C4-2B (cell line): ENCODE results near the gene NOC2L.

ENCODE experiments used
- H3K27ac ChIP-seq: fragments of 450-650 bp; 2 replicates; pipeline ENCODE4 v1.5.1; 2017
- ZFX ChIP-seq: fragments of 450-650 bp; IDR thresholded peaks from 2 replicates; pipeline ENCODE4 v1.6.1; 2017
- TF ChIP-seq, protein P1 (sequence below): fragments of 450-650 bp; conservative IDR thresholded peaks from 2 replicates; pipeline ENCODE4 v1.5.1; 2017; ENCODE audit warnings: mild to moderate bottlenecking

The NOC2L gene

DNA sequence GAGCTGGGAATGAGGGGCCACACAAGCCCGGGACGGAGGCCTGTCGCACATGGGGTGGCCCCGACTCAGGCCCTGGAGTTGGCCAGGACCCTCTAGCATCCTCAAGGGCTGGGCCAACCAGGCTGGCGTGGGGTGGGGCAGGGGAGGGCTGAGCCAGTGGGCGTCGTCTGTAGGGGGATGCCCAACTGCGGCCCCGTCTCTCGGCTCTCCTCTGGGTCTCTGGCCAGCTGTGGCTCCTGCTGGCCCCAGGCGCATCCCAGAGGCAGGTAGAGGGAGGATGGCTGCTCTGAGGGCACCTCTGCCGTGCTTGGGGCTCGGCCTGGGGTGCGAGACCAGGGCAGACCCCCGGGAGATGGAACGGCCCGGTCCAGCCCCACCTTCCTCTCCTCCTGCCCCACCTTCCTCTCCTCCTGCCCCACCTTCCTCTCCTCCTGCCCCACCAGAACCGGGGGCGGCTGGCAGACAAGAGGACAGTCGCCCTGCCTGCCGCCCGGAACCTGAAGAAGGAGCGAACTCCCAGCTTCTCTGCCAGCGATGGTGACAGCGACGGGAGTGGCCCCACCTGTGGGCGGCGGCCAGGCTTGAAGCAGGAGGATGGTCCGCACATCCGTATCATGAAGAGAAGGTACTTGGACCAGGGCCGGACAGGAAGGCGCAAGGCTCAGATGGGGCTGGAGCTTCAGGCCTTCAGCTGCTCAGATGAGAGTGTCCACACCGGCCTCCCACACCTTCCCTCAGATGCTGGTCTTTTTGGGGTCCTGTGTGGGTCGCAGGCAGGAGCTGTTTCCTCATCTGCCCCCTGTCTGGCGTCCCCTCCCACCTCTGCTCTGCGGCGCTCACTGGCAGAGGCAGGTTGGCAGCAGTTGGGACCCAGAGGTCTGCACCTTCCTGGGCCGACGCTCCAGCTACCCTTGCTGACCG is 29.1 kb downstream of the NOC2L start:
- H3K27ac ChIP-seq = no peak overlapping the region
- no peak for TF ChIP-seq ZFX
- TF ChIP-seq, protein P1, sequence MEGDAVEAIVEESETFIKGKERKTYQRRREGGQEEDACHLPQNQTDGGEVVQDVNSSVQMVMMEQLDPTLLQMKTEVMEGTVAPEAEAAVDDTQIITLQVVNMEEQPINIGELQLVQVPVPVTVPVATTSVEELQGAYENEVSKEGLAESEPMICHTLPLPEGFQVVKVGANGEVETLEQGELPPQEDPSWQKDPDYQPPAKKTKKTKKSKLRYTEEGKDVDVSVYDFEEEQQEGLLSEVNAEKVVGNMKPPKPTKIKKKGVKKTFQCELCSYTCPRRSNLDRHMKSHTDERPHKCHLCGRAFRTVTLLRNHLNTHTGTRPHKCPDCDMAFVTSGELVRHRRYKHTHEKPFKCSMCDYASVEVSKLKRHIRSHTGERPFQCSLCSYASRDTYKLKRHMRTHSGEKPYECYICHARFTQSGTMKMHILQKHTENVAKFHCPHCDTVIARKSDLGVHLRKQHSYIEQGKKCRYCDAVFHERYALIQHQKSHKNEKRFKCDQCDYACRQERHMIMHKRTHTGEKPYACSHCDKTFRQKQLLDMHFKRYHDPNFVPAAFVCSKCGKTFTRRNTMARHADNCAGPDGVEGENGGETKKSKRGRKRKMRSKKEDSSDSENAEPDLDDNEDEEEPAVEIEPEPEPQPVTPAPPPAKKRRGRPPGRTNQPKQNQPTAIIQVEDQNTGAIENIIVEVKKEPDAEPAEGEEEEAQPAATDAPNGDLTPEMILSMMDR = no peak

DNA sequence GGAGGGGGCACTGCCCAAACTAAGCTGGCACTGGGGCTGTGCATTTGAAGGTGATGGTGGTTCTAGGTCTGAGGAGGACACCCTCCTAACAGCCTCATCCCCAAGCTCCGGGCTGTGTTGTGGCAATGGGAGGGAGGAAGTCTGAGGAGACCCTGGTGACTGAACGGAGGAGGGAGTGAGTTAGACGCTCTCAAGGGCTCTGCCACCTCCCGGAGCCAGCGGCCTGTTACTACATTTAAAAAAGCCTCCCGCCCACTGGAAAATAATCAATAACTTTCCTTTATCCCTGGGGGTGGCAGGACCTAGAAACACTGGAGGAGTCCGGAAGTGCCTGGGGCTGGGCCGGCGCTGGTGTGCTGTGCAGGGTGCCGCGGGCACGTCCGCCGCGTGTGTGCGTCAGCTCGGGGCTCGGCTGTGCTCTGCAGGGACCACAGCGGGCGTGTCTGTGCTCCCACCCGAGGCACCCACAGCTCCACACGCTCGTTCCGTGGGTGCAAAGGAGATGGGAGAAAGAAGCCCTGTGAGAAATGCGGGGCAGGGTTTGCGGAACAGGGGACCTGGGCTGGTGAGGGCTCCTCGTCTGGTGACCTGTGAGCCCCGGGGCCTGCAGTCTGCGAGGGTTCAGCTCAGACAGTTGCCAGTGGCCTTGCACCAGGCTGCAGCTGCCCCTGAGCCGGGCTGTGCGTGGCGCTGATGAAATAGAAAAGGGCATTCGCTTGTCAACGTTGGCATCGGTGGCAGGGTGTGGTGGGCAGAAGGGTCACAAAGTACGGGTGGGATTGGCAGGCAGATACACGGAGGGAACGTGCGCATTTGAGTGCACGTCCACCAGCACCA is 30.0 kb downstream of the NOC2L start:
- TF ChIP-seq ZFX = no peak
- TF ChIP-seq, protein P1 = no peak
- no peak overlapping the region for H3K27ac ChIP-seq

DNA sequence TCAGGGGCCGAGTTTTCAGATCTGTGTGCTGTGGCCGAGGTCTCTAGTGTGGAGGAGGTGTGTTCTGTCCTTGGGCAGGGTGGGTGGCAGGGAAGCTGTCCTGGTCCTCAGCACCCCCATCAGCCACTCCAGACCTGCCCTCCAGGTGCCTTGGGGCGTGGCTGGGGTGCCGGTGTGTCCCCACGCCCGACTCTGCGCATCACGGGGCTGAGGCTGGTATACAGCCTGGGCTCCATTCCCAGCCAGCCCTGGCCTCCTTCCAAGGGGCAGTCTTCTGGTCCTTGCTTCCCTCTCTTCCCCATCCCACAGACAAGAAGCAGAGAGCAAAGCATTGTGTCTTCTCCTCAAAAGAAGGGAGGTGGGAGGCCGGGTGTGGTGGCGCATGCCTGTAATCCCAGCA is 31.3 kb downstream of the NOC2L start:
- TF ChIP-seq ZFX = no peak
- TF ChIP-seq, protein P1 = no peak
- no peak overlapping the region for H3K27ac ChIP-seq

DNA sequence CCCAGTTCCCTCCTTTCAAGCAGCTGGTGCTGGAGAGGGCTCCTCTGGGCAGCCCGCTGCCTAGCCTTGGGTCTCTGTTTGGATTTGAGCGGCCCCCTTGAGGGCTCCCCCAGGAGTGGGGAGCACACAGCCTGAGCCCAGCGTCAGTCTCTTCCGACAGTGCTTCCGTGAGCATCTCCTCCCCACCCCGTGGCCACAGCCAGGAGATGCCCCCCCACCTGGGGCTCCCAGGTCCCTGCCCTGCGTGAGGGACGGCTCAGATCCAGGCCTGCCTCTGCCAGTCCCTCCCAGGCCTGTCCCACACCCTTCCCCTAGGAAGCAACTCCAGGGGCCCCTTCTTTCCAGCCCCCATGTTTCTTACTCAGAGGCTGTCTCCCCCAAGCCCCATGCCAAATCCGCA is 31.8 kb downstream of the NOC2L start:
- TF ChIP-seq, protein P1 = no peak
- TF ChIP-seq ZFX = no peak
- H3K27ac ChIP-seq = no peak overlapping the region

GRCh38 chr1:925561-926421 is 33.3 kb downstream of the NOC2L start:
- no peak for TF ChIP-seq ZFX
- TF ChIP-seq, protein P1 = no peak; the same call in 1 of the 2 replicates
- peak overlapping the region; percentile 85 for H3K27ac ChIP-seq

GRCh38 chr1:924656-925560 is 34.1 kb downstream of the NOC2L start:
- peak overlapping the region; percentile 85 for H3K27ac ChIP-seq
- TF ChIP-seq, protein P1 = no peak
- peak; percentile 45; the same call in 1 of the 2 replicates for TF ChIP-seq ZFX
